Activated T-helper 9 cell treated with anti-CD3 and anti-CD28 coated beads, Interleukin-2, amount 50 U/mL, for 16 hours (primary cell): ENCODE data around the gene FRMPD2.
"Not testable (repeated sequence)": the region's sequence is repeated elsewhere in the genome, so short reads cannot be mapped to it uniquely, and the experiment has no call there.

Source experiments
- DNase-seq: peaks from one replicate; pipeline ENCODE4 v3.0.0-alpha.2; 2020; ENCODE audit warnings: low read depth

The FRMPD2 gene

GRCh38 chr10:48289501-48290238 is 15.2 kb upstream of the FRMPD2 start:
- DNase-seq, result peak; percentile 12

GRCh38 chr10:48288661-48289060 is 14.2 kb upstream of the FRMPD2 start:
- no peak for DNase-seq

- DNase-seq, result no peak
Measured at GRCh38 chr10:48287417-48288391, 13.2 kb upstream of the FRMPD2 start.

- no peak for DNase-seq
Measured at GRCh38 chr10:48286356-48286755, 11.9 kb upstream of the FRMPD2 start.

- no peak for DNase-seq
Measured at GRCh38 chr10:48285710-48286109, 11.2 kb upstream of the FRMPD2 start.

- no peak for DNase-seq
Measured at GRCh38 chr10:48284811-48285210, 10.3 kb upstream of the FRMPD2 start.

GRCh38 chr10:48284002-48284546 is 9.6 kb upstream of the FRMPD2 start:
- DNase-seq, result no peak

- DNase-seq, result no peak
Measured at GRCh38 chr10:48282829-48283228, 8.3 kb upstream of the FRMPD2 start.

GRCh38 chr10:48281697-48282096 is 7.2 kb upstream of the FRMPD2 start:
- not testable (repeated sequence) for DNase-seq

- DNase-seq, result no peak
Measured at GRCh38 chr10:48279081-48279751, 4.7 kb upstream of the FRMPD2 start.

- DNase-seq, result no peak
Measured at GRCh38 chr10:48277093-48277492, 2.6 kb upstream of the FRMPD2 start.

GRCh38 chr10:48273741-48274140 is 755 bp downstream of the FRMPD2 start:
- no peak for DNase-seq

- DNase-seq, result no peak
Measured at GRCh38 chr10:48272682-48273081, 1.8 kb downstream of the FRMPD2 start.

GRCh38 chr10:48271047-48271730 is 3.3 kb downstream of the FRMPD2 start:
- DNase-seq, result no peak

GRCh38 chr10:48266528-48266927 is 8.0 kb downstream of the FRMPD2 start:
- no peak for DNase-seq

GRCh38 chr10:48258105-48258504 is 16.4 kb downstream of the FRMPD2 start:
- no peak for DNase-seq

GRCh38 chr10:48257407-48257961 is 17.0 kb downstream of the FRMPD2 start:
- no peak for DNase-seq

GRCh38 chr10:48255722-48256121 is 18.8 kb downstream of the FRMPD2 start:
- no peak for DNase-seq

GRCh38 chr10:48254750-48255512 is 19.6 kb downstream of the FRMPD2 start:
- DNase-seq, result no peak

GRCh38 chr10:48253970-48254657 is 20.4 kb downstream of the FRMPD2 start:
- no peak for DNase-seq
